Measurements from ENCODE around the gene LILRA5. TPM values are rescaled to one million over a fixed set of nuclear protein-coding genes. Genes with fewer than 3 reads are reported as not detected.
"Not testable (repeated sequence)": the region's sequence is repeated elsewhere in the genome, so short reads cannot be mapped to it uniquely, and the experiment has no call there.

Gene LILRA5
- total RNA-seq, 1 experiment from 2014 or later: not detected

DNA sequence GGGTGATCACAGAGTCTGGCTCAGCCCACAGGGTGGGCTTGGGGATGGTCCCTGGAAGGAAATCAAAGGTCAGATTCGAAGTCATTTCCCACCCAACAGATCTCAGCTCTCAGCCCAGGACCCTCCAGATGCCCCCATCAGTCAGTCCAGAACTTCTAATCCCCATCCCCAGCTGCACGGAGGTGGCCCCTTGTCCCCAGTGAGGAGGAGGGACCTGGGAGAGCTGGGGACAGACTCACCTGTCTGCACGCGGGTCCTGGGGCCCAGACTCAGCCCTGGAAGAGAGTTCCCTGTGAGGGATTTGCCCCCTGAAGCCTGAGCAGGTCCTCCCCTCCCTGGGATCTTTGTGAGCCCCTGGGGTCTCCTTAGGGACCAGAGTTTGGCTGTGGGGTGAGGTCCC, 32.9 kb downstream of the LILRA5 start:
- H3K27me3 ChIP-seq (replicated peaks; ENCODE audit: insufficient read depth, low read depth, low read length, poor library complexity): peaks cover 29% of the 10 kb centered on the region
- CTCF ChIA-PET; DNase-seq (ENCODE audit: low spot score); H3K9me3 ChIP-seq (ENCODE audit: low read depth, low read length, poor library complexity, severe bottlenecking); H3K27ac ChIP-seq (ENCODE audit: low read depth, low read length, poor library complexity, severe bottlenecking); H3K4me1 ChIP-seq (ENCODE audit: insufficient read depth, low read length, poor library complexity, severe bottlenecking); POLR2A ChIA-PET (ENCODE audit: low non-redundant PET); BruUV-seq (replicated peaks); H3K4me3 ChIP-seq (ENCODE audit: low read depth, low read length, poor library complexity, severe bottlenecking); intact Hi-C loops (cut with micrococcal nuclease; ENCODE audit: unreplicated experiment); H3K36me3 ChIP-seq (ENCODE audit: insufficient read depth, low read length, poor library complexity, severe bottlenecking): not testable (repeated sequence)

DNA sequence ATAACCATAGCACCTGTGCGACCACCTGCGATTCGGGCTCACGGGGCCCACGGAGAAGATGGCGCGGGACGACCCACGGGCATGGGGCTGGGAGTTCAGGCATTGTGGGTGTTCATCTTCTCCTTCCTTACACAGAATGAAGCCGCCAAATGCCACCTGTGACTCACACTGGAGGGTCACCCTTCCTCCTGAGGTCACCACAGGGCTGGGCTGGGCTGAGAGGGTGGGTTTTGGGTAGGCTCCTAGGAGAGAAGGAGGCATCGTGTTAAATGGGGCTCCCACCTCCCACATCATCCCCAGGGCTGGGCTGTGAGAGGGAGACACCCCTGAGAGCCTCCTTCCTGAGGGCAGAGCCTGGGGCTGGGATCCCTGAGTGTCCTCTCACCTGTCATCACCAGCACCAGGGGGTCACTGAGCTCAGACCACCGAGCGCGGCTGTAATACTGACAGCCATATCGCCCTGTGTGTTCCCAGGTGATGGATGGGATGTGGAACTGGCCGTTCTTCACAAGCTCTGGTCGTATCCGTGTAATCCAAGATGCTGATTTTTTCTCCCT, 33.5 kb downstream of the LILRA5 start:
- Histone ChIP-seq H3K27ac (ENCODE audit: low read depth, low read length, poor library complexity, severe bottlenecking) (no peak overlapping the region), H3K36me3 (ENCODE audit: insufficient read depth, low read length, poor library complexity, severe bottlenecking) (no peaks in the 10 kb centered on the region), H3K4me1 (ENCODE audit: insufficient read depth, low read length, poor library complexity, severe bottlenecking) (no peaks in the 10 kb centered on the region), H3K9me3 (ENCODE audit: low read depth, low read length, poor library complexity, severe bottlenecking) (no peaks in the 10 kb centered on the region), H3K27me3 (replicated peaks; ENCODE audit: insufficient read depth, low read depth, low read length, poor library complexity) (peaks cover 24% of the 10 kb centered on the region), H3K4me3 (ENCODE audit: low read depth, low read length, poor library complexity, severe bottlenecking) (no peak overlapping the region)
- no TSS peak for BruUV-seq (replicated peaks)
- intact Hi-C loops (cut with micrococcal nuclease; ENCODE audit: unreplicated experiment): no loop called here
- CTCF ChIA-PET: no interaction called here
- DNase-seq (ENCODE audit: low spot score): no peak
- TF ChIP-seq, protein P1, sequence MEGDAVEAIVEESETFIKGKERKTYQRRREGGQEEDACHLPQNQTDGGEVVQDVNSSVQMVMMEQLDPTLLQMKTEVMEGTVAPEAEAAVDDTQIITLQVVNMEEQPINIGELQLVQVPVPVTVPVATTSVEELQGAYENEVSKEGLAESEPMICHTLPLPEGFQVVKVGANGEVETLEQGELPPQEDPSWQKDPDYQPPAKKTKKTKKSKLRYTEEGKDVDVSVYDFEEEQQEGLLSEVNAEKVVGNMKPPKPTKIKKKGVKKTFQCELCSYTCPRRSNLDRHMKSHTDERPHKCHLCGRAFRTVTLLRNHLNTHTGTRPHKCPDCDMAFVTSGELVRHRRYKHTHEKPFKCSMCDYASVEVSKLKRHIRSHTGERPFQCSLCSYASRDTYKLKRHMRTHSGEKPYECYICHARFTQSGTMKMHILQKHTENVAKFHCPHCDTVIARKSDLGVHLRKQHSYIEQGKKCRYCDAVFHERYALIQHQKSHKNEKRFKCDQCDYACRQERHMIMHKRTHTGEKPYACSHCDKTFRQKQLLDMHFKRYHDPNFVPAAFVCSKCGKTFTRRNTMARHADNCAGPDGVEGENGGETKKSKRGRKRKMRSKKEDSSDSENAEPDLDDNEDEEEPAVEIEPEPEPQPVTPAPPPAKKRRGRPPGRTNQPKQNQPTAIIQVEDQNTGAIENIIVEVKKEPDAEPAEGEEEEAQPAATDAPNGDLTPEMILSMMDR (conservative IDR thresholded peaks at IDR 0.05; ENCODE audit: low read depth, low read length): no peak
- TF ChIP-seq EZH2 (IDR thresholded peaks at IDR 0.05; ENCODE audit: borderline replicate concordance, low read depth, low read length, poor library complexity, severe bottlenecking): no peak
- POLR2A ChIA-PET (ENCODE audit: low non-redundant PET): no interaction called here

DNA sequence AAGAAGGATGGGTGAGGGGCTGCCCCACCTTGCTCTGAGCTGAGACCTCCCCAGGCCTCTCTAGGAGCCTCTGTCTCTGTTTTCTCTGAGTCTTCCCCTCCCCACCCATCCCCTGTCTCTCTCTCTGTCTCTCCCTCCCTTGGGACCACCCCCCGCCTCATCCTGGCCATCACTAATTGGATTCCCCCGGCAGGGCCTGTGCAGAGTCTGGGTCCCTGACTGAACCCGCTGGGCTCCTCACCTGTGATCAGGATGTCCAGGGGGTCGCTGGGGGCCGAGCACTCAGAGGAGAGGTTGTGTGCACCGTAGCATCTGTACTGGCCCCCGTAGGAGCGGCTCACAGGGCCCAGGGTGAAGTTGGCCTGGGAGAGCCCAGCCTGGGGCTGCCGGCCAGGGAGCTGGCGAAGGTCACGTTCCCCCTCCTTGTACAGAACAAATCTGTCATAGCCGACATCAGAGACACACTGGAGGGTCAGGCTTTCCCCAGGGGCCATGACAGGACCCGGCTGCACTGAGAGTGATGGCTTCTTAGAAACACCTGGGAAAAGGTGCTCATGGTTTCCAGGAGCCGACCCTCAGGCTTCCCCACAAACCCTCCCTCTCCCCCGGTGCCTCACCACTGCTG, 34.3 kb downstream of the LILRA5 start:
- H3K4me3 ChIP-seq (ENCODE audit: low read depth, low read length, poor library complexity, severe bottlenecking); DNase-seq (ENCODE audit: low spot score); H3K9me3 ChIP-seq (ENCODE audit: low read depth, low read length, poor library complexity, severe bottlenecking); BruUV-seq (replicated peaks); H3K27ac ChIP-seq (ENCODE audit: low read depth, low read length, poor library complexity, severe bottlenecking); H3K4me1 ChIP-seq (ENCODE audit: insufficient read depth, low read length, poor library complexity, severe bottlenecking); intact Hi-C loops (cut with micrococcal nuclease; ENCODE audit: unreplicated experiment); CTCF ChIA-PET; H3K36me3 ChIP-seq (ENCODE audit: insufficient read depth, low read length, poor library complexity, severe bottlenecking); POLR2A ChIA-PET (ENCODE audit: low non-redundant PET): not testable (repeated sequence)
- H3K27me3 ChIP-seq (replicated peaks; ENCODE audit: insufficient read depth, low read depth, low read length, poor library complexity): peaks cover 30% of the 10 kb centered on the region

DNA sequence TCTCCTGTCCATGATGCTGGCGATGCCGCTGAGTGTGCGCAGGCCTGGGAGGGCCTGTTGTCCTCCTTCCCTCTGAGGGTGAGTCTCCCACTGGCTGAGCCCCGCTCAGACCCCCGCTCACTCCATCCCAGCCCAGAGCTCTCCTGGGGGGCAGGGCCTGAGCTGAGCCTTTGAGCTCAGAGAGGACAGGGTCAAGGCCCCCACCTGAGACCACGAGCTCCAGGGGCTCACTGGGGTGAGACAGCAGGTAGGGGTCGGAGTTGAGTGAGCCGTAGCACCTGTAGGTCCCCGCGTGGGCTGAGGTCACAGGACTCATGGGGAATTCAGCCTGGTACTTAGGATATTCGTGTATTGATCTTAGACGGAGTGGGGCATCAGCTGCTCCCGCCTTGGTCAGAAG, 34.9 kb downstream of the LILRA5 start:
- peaks cover 29% of the 10 kb centered on the region for H3K27me3 ChIP-seq (replicated peaks; ENCODE audit: insufficient read depth, low read depth, low read length, poor library complexity)

DNA sequence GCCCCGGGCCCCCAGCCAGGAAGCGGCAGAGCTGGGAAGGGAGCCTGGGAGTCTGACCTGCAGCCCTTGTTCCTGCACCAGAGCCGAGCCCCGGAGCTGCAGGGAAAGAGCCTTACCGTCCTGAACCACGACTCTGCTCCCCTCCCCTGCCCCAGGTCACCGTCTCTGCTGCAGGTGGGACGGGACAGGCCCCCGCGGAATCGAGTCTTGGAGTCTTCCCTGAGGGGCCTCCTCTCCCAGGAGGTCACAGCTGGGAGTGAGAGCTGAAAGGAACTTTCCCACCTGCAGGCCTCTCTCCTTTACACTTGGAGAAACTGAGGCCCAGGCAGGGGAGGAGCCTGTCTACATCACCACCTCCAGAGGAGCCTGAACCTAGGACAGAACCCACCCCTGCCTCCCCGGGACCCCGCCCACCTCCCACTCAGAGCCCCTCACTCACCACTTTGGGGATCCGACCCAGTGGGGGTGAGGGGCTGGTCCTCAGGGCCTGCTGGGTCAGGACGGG, 35.8 kb downstream of the LILRA5 start:
- CTCF ChIA-PET; intact Hi-C loops (cut with micrococcal nuclease; ENCODE audit: unreplicated experiment); BruUV-seq (replicated peaks); H3K4me3 ChIP-seq (ENCODE audit: low read depth, low read length, poor library complexity, severe bottlenecking); DNase-seq (ENCODE audit: low spot score); H3K27ac ChIP-seq (ENCODE audit: low read depth, low read length, poor library complexity, severe bottlenecking); POLR2A ChIA-PET (ENCODE audit: low non-redundant PET); H3K36me3 ChIP-seq (ENCODE audit: insufficient read depth, low read length, poor library complexity, severe bottlenecking); H3K9me3 ChIP-seq (ENCODE audit: low read depth, low read length, poor library complexity, severe bottlenecking); H3K4me1 ChIP-seq (ENCODE audit: insufficient read depth, low read length, poor library complexity, severe bottlenecking): not testable (repeated sequence)
- peaks cover 28% of the 10 kb centered on the region for H3K27me3 ChIP-seq (replicated peaks; ENCODE audit: insufficient read depth, low read depth, low read length, poor library complexity)

More for the DNA sequence above, 34.9 kb downstream of the LILRA5 start:
- H3K4me1 ChIP-seq (ENCODE audit: insufficient read depth, low read length, poor library complexity, severe bottlenecking); H3K27ac ChIP-seq (ENCODE audit: low read depth, low read length, poor library complexity, severe bottlenecking); BruUV-seq (replicated peaks); DNase-seq (ENCODE audit: low spot score); H3K4me3 ChIP-seq (ENCODE audit: low read depth, low read length, poor library complexity, severe bottlenecking); intact Hi-C loops (cut with micrococcal nuclease; ENCODE audit: unreplicated experiment); H3K9me3 ChIP-seq (ENCODE audit: low read depth, low read length, poor library complexity, severe bottlenecking); CTCF ChIA-PET; POLR2A ChIA-PET (ENCODE audit: low non-redundant PET); H3K36me3 ChIP-seq (ENCODE audit: insufficient read depth, low read length, poor library complexity, severe bottlenecking): not testable (repeated sequence)
